Parathyroid adenoma (tissue), 2 donors: ENCODE data around the gene PTTG1.

ENCODE experiments used
- H2AFZ ChIP-seq: fragments of 300-600 bp; sonication (generic); one replicate; pipeline ENCODE4 v1.7.0; 2017; ENCODE audit warnings: antibody characterized with exemption, mild to moderate bottlenecking
- H3K27ac ChIP-seq: fragments of 300-600 bp; sonication (generic); one replicate; pipeline ENCODE4 v1.7.0; 2017
- H3K27me3 ChIP-seq: fragments of 300-600 bp; sonication (generic); one replicate; pipeline ENCODE4 v1.7.0; 2017; ENCODE audit warnings: low read length; ENCODE audit not compliant: control insufficient read depth, insufficient read depth
- H3K36me3 ChIP-seq: fragments of 300-600 bp; sonication (generic); one replicate; pipeline ENCODE4 v1.7.0; 2017; ENCODE audit warnings: low read length; ENCODE audit not compliant: control insufficient read depth, insufficient read depth
- H3K4me1 ChIP-seq: fragments of 300-600 bp; sonication (generic); one replicate; pipeline ENCODE4 v1.7.0; 2017; ENCODE audit warnings: control low read depth
- H3K4me2 ChIP-seq: fragments of 300-600 bp; sonication (generic); one replicate; pipeline ENCODE4 v1.7.0; 2017; ENCODE audit warnings: low read length
- H3K4me3 ChIP-seq: fragments of 300-600 bp; sonication (generic); one replicate; pipeline ENCODE4 v1.7.0; 2017; ENCODE audit warnings: low read depth, low read length
- H3K79me2 ChIP-seq: fragments of 300-600 bp; sonication (generic); one replicate; pipeline ENCODE4 v1.7.0; 2017; ENCODE audit warnings: control low read depth
- H3K9ac ChIP-seq: fragments of 300-600 bp; sonication (generic); one replicate; pipeline ENCODE4 v1.7.0; 2017; ENCODE audit warnings: mild to moderate bottlenecking
- H3K9me3 ChIP-seq: fragments of 300-600 bp; sonication (generic); one replicate; pipeline ENCODE4 v1.7.0; 2017; ENCODE audit warnings: low read length; ENCODE audit not compliant: control insufficient read depth
- TF ChIP-seq, protein P1 (sequence below): fragments of 300-600 bp; sonication (generic); IDR thresholded peaks from one replicate; pipeline ENCODE4 v1.7.0; 2017; ENCODE audit warnings: antibody characterized with exemption, mild to moderate bottlenecking
- donor health status: primary hyperparathyroidism.

PTTG1 gene

DNA sequence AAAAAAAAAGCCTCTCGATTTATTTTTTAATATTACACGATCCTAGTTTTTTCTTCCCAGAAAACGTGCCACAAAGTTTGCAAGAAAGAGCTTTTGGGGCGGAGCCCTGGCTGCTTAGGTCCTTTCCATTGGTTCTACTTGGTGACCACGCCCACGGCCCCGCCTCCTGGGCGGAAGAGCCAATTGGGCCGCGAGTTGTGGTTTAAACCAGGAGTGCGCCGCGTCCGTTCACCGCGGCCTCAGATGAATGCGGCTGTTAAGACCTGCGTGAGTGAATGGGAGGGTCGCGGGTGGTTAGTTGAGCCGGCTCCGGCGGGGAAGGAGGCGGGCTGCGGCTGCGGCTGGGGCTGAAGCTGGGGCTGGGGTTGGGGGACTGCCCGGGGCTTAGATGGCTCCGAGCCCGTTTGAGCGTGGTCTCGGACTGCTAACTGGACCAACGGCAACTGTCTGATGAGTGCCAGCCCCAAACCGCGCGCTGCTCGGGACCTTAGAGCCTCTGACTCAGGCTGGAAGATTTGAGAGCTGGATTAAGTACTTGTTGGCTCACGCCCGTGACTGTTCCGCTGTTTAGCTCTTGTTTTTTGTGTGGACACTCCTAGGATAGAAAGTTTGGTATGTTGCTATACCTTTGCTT, at the start of gene PTTG1:
Gene PTTG1, plus strand, starts transcription at position 231 of the 634 bp plus-strand sequence. CDS start 458 bp downstream, outside the sequence.
- peaks cover 2% of the 10 kb centered on the region for H3K4me1 ChIP-seq
- H3K9ac ChIP-seq = no peak within 1 kb of the TSS
- H3K4me2 ChIP-seq = peak within 1 kb of the TSS; percentile 73
- TF ChIP-seq, protein P1, sequence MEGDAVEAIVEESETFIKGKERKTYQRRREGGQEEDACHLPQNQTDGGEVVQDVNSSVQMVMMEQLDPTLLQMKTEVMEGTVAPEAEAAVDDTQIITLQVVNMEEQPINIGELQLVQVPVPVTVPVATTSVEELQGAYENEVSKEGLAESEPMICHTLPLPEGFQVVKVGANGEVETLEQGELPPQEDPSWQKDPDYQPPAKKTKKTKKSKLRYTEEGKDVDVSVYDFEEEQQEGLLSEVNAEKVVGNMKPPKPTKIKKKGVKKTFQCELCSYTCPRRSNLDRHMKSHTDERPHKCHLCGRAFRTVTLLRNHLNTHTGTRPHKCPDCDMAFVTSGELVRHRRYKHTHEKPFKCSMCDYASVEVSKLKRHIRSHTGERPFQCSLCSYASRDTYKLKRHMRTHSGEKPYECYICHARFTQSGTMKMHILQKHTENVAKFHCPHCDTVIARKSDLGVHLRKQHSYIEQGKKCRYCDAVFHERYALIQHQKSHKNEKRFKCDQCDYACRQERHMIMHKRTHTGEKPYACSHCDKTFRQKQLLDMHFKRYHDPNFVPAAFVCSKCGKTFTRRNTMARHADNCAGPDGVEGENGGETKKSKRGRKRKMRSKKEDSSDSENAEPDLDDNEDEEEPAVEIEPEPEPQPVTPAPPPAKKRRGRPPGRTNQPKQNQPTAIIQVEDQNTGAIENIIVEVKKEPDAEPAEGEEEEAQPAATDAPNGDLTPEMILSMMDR = no peak
- H3K9me3 ChIP-seq = no peaks in the 10 kb centered on the region
- H3K27ac ChIP-seq = no peak within 1 kb of the TSS
- H2AFZ ChIP-seq = peak within 1 kb of the TSS; percentile 81
- no peaks in the 10 kb centered on the region for H3K36me3 ChIP-seq
- peaks cover 12% of the 10 kb centered on the region for H3K79me2 ChIP-seq
- H3K27me3 ChIP-seq = no peaks in the 10 kb centered on the region
- H3K4me3 ChIP-seq = peak within 1 kb of the TSS; percentile 71

DNA sequence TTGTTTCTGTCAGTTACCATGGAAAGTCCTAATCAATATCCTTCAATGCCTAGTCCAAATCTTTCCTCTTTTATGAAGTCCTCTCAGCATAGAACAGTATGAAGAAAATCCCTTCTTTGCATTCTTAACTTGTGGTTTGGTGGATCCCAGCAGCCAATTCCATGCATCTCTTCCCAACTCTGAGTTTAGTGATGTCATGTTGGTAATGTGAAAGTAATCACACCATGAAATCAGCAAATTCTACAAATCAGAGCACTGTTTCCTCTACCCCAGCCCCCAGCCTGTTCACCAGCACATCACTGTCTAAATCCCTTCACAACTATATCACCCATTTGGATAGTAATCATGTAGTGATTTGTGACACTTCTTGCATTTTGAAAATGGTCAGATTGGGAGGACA, 46.5 kb upstream of the PTTG1 start:
- no peak overlapping the region for H2AFZ ChIP-seq
- no peaks in the 10 kb centered on the region for H3K36me3 ChIP-seq
- TF ChIP-seq, protein P1 = no peak
- no peak overlapping the region for H3K4me3 ChIP-seq
- no peaks in the 10 kb centered on the region for H3K79me2 ChIP-seq
- H3K27me3 ChIP-seq = no peaks in the 10 kb centered on the region
- no peak overlapping the region for H3K4me2 ChIP-seq
- H3K9ac ChIP-seq = no peak overlapping the region
- H3K9me3 ChIP-seq = no peaks in the 10 kb centered on the region
- H3K27ac ChIP-seq = no peak overlapping the region
- H3K4me1 ChIP-seq = peaks cover 2% of the 10 kb centered on the region

DNA sequence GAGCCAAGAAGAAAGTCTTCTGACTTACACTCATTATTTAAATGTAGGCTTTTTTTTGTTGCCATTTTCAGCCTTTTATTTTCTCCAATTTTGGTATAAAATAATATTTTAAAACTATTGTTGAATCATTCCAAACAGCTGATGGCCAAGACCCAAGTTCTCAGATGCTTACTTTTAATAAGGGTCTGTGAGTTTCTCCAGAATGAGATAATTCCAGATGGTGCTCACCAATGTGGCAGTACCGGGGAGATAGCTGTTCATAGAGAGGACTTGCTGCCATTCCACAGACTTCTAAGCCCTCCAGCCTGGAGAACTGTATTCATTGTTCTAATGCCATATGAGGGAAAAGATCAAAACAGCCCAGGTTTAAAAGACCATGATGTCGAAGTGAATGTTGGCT, 46.0 kb upstream of the PTTG1 start:
- H3K9ac ChIP-seq = no peak overlapping the region
- no peaks in the 10 kb centered on the region for H3K79me2 ChIP-seq
- H3K4me1 ChIP-seq = no peaks in the 10 kb centered on the region
- H3K4me3 ChIP-seq = no peak overlapping the region
- TF ChIP-seq, protein P1 = no peak
- no peaks in the 10 kb centered on the region for H3K27me3 ChIP-seq
- H3K36me3 ChIP-seq = no peaks in the 10 kb centered on the region
- H2AFZ ChIP-seq = no peak overlapping the region
- no peak overlapping the region for H3K27ac ChIP-seq
- no peak overlapping the region for H3K4me2 ChIP-seq
- no peaks in the 10 kb centered on the region for H3K9me3 ChIP-seq

DNA sequence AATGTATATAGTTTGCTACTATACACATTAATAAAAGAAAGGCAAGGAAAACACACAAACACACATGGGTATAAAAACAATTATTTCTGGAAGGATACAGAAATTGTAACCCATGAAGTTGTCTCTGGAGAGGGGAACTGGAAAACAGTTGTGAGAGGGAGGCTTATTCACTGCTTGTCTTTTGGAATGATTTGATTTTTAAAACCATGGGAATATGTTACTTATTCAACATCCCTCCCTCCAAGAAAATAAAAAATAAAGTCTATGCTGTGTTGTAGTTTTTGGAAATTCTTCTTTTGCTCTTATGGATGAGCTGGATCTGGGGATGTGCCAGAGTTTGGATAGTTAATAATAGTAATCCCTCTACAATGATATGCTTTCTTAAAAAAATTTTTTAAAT, 45.2 kb upstream of the PTTG1 start:
- TF ChIP-seq, protein P1 = no peak
- Histone ChIP-seq H3K4me3 (no peak overlapping the region), H3K9me3 (no peaks in the 10 kb centered on the region), H3K27me3 (no peaks in the 10 kb centered on the region), H3K9ac (no peak overlapping the region), H3K79me2 (no peaks in the 10 kb centered on the region), H3K36me3 (no peaks in the 10 kb centered on the region), H3K4me2 (no peak overlapping the region), H3K4me1 (no peaks in the 10 kb centered on the region), H2AFZ (no peak overlapping the region), H3K27ac (no peak overlapping the region)

DNA sequence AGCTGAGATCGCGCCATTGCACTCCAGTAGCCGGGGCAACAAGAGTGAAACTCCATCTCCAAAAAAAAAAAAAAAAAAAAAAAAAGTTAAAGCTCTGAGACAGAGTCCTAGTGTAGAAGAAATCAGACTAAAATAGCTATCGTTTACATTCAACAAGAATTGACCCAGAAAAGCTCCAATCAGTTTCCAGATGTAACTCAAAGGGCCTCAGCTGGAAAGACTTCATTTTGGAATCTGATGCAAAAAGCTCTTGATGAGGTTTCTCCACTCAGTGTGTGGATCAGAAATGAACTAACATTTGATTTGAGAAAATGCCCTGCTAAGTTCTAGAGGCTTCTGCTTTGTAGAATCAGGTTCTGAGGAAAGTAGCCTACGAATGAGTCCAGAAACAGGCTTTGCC, 44.0 kb upstream of the PTTG1 start:
- Histone ChIP-seq H3K4me1 (no peaks in the 10 kb centered on the region), H3K4me3 (no peak overlapping the region), H3K27me3 (no peaks in the 10 kb centered on the region), H3K9me3 (no peaks in the 10 kb centered on the region), H3K79me2 (no peaks in the 10 kb centered on the region), H3K4me2 (no peak overlapping the region), H2AFZ (no peak overlapping the region), H3K9ac (no peak overlapping the region), H3K36me3 (no peaks in the 10 kb centered on the region), H3K27ac (no peak overlapping the region)
- TF ChIP-seq, protein P1 = no peak
